Measurements from ENCODE around the gene CCDC90B. TPM values are rescaled to one million over a fixed set of nuclear protein-coding genes. Genes with fewer than 3 reads are reported as not detected.

Gene CCDC90B
- total and polyA plus RNA-seq, 2 of the 8 experiments (the other 6 are each of a cell fraction or from before 2014, with no cell fraction given) = 21.8 to 54.5 TPM

GRCh38 chr11:83241291-83241946 is 44.7 kb downstream of the CCDC90B start:
- H2AFZ ChIP-seq (ENCODE audit: low read length) = no peak overlapping the region
- no peak overlapping the region for H3K27ac ChIP-seq (ENCODE audit: low read depth, low read length)
- H2AK5ac ChIP-seq (ENCODE audit: low read depth, low read length) = no peak overlapping the region
- FAIRE-seq (peak; percentile 92), DNase-seq (ENCODE audit: low read depth in 1 of 2, low spot score in 2 of 2) (peak in 1 of 2 experiments; percentile 50)
- H2BK5ac ChIP-seq (ENCODE audit: low read depth, low read length) = no peak overlapping the region
- no peak overlapping the region for H3K14ac ChIP-seq (ENCODE audit: insufficient read length)
- H4K8ac ChIP-seq (ENCODE audit: extremely low read depth, insufficient read depth, low read length) = no peak overlapping the region
- no peak overlapping the region for H3K9ac ChIP-seq (replicated peaks in 1 of 4; ENCODE audit: extremely low read depth in 1 of 4, low read depth in 3 of 4, low read length in 3 of 4)
- H3K4me1 ChIP-seq (replicated peaks in 1 of 4; ENCODE audit: control insufficient read depth in 3 of 4, insufficient read depth in 4 of 4, low read length in 3 of 4) = no peaks in the 10 kb centered on the region
- peaks cover 0 to 2% of the 10 kb centered on the region in 2 experiments for H4K20me1 ChIP-seq (replicated peaks in 1 of 2; ENCODE audit: control insufficient read depth in 1 of 2, insufficient read depth in 2 of 2, low read length in 2 of 2)
- H3K79me1 ChIP-seq (ENCODE audit: low read depth, low read length) = no peaks in the 10 kb centered on the region
- no peak overlapping the region for H2BK120ac ChIP-seq (replicated peaks; ENCODE audit: low read depth, low read length)
- 16% methylated on average over 5 of the region's 5 CpGs; no CpG with 5 or more reads in 1 of the 2 experiments for WGBS, 2 experiments (ENCODE audit: extremely low coverage in 1 of 2, insufficient coverage in 1 of 2, insufficient read length in 1 of 2, insufficient replicate concordance in 2 of 2, low coverage in 1 of 2, low lambda C conversion rate in 2 of 2, missing lambda C conversion rate in 1 of 2)
- H3K23ac ChIP-seq (ENCODE audit: insufficient read length) = no peak overlapping the region
- H2BK12ac ChIP-seq (ENCODE audit: low read depth, low read length) = no peak overlapping the region
- no peak overlapping the region for H3K4me3 ChIP-seq (ENCODE audit: extremely low read depth in 1 of 4, insufficient read depth in 2 of 4, low read depth in 3 of 4, low read length in 4 of 4)
- H3K27me3 ChIP-seq (replicated peaks in 1 of 4; ENCODE audit: control insufficient read depth in 3 of 4, extremely low read depth in 1 of 4, insufficient read depth in 3 of 4, low read length in 3 of 4) = no peaks in the 10 kb centered on the region
- H3K9me3 ChIP-seq (ENCODE audit: insufficient read depth in 2 of 2, low read depth in 1 of 2, low read length in 1 of 2) = no peaks in the 10 kb centered on the region
- no peak overlapping the region for H2BK20ac ChIP-seq (ENCODE audit: low read length)
- H3K56ac ChIP-seq (replicated peaks; ENCODE audit: insufficient read length, low read depth, low read length) = no peak overlapping the region
- no peak overlapping the region for H4K91ac ChIP-seq (replicated peaks; ENCODE audit: insufficient read length, low read length)
- H3K79me2 ChIP-seq (ENCODE audit: control insufficient read depth in 1 of 2, insufficient read depth in 2 of 2, low read length in 2 of 2) = no peaks in the 10 kb centered on the region
- no peak overlapping the region for H3K18ac ChIP-seq (ENCODE audit: extremely low read depth, low read length)
- no peak overlapping the region for H3K4ac ChIP-seq (replicated peaks; ENCODE audit: insufficient read length, low read depth, low read length)
- no peaks in the 10 kb centered on the region for H3K36me3 ChIP-seq (ENCODE audit: control insufficient read depth in 2 of 4, insufficient read depth in 4 of 4, low read length in 3 of 4)
- POLR2A ChIA-PET (ENCODE audit: partially characterized antibody) = no interaction called here
- no peaks in the 10 kb centered on the region; the same call in 1 of the 2 replicates for H3K23me2 ChIP-seq (ENCODE audit: low read depth, low read length)
- no peak overlapping the region for H3K4me2 ChIP-seq (ENCODE audit: insufficient read depth in 1 of 2, low read depth in 2 of 2, low read length in 2 of 2)
- H2BK15ac ChIP-seq (ENCODE audit: low read length) = no peak overlapping the region
- CTCF ChIA-PET (ENCODE audit: partially characterized antibody) = interaction anchor here (0.6 to 4.8 kb wide), 5 partner anchors 9 to 577 kb away, joined by 4 to 45 read pairs (median 6); no protein-coding TSS in a partner anchor
- no peak overlapping the region for H4K5ac ChIP-seq (ENCODE audit: insufficient read length, low read depth, low read length)
- TF ChIP-seq NRF1 (IDR thresholded peaks at IDR 0.05; ENCODE audit: low read depth, low read length) (no peak), JUND (IDR thresholded peaks at IDR 0.05; ENCODE audit: low read length) (peak; percentile 90), PHF8 (conservative IDR thresholded peaks at IDR 0.05; ENCODE audit: low read depth, low read length) (no peak), CREB1 (IDR thresholded peaks at IDR 0.05) (no peak), JUN (IDR thresholded peaks at IDR 0.05; ENCODE audit: low read depth, low read length) (no peak), RAD21 (IDR thresholded peaks at IDR 0.05 in 1 of 2, conservative IDR thresholded peaks at IDR 0.05 in 1 of 2; ENCODE audit: low read depth in 2 of 2, low read length in 2 of 2) (peak; percentile 62 to 66), SIX5 (IDR thresholded peaks at IDR 0.05; ENCODE audit: low read depth, low read length) (no peak), SIRT6 (IDR thresholded peaks at IDR 0.05; ENCODE audit: low read length) (no peak), MAX (IDR thresholded peaks at IDR 0.05) (no peak), BRCA1 (IDR thresholded peaks at IDR 0.05; ENCODE audit: low read depth, low read length) (no peak), CTCF (IDR thresholded peaks at IDR 0.05; ENCODE audit: control extremely low read depth in 1 of 3, insufficient read depth in 1 of 3, low read depth in 1 of 3, low read length in 3 of 3) (peak; percentile 2 to 80 (median 61))

Measured in H1 (cell line).